Testis (tissue), 2 donors: ENCODE results near the gene FCER1G.

Source experiments
- POLR2A ChIP-seq: fragments of 450-650 bp; IDR thresholded peaks from one replicate; pipeline ENCODE4 v1.6.1; 2017; ENCODE audit warnings: antibody characterized with exemption, mild to moderate bottlenecking, moderate library complexity
- TF ChIP-seq, protein P1 (sequence below), 3 experiments: fragments of 450-650 bp in 2 of 3; fragments of 200-600 bp in 1 of 3; sonication (generic) in 1 of 3; IDR thresholded peaks; one replicate each; pipeline ENCODE4 v1.5.1; 2016 to 2019; ENCODE audit warnings: antibody characterized with exemption in 3 of 3, mild to moderate bottlenecking in 2 of 3, moderate library complexity in 1 of 3

DNA sequence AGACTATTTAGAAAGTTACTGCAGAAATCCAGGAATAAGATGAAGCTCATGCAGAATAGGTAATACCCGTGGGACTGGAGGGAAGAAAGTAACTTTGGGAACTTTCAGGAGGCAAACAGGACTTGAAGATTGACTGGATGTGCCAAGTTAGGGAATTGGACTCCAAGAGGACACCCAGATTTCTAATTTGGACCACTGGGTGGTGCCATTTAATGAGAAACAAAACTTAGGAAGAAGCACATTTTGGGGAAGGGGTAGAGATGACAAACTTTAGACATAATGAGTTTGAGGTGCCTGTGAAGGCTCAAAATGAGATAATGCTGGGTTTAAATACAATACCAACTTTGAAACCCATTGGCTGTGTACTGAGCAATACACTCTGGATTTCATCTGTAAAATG, 34.5 kb upstream of the FCER1G start:
- no peak for TF ChIP-seq POLR2A
- TF ChIP-seq, protein P1, sequence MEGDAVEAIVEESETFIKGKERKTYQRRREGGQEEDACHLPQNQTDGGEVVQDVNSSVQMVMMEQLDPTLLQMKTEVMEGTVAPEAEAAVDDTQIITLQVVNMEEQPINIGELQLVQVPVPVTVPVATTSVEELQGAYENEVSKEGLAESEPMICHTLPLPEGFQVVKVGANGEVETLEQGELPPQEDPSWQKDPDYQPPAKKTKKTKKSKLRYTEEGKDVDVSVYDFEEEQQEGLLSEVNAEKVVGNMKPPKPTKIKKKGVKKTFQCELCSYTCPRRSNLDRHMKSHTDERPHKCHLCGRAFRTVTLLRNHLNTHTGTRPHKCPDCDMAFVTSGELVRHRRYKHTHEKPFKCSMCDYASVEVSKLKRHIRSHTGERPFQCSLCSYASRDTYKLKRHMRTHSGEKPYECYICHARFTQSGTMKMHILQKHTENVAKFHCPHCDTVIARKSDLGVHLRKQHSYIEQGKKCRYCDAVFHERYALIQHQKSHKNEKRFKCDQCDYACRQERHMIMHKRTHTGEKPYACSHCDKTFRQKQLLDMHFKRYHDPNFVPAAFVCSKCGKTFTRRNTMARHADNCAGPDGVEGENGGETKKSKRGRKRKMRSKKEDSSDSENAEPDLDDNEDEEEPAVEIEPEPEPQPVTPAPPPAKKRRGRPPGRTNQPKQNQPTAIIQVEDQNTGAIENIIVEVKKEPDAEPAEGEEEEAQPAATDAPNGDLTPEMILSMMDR (IDR thresholded peaks at IDR 0.05) = peak in 1 of 3 experiments; percentile 7
